SH-SY5Y (cell line): ENCODE results near the gene CRMP1.

Experiments used
- GATA2 ChIP-seq: IDR thresholded peaks from 2 replicates; pipeline ENCODE4 v1.6.1; 2011; ENCODE audit warnings: mild to moderate bottlenecking, low read depth, low read length
- GATA3 ChIP-seq: IDR thresholded peaks from 2 replicates; pipeline ENCODE4 v1.6.1; 2011; ENCODE audit warnings: low read depth, mild to moderate bottlenecking, low read length, moderate library complexity

GRCh38 chr4:5782829-5783476, 109.9 kb downstream of the CRMP1 start:
- TF ChIP-seq GATA2 (no peak), GATA3 (no peak)
